ENCODE results near the gene SORBS1.

- TF ChIP-seq CTCF (IDR thresholded peaks at IDR 0.05): no peak
- no peak for TF ChIP-seq POLR2A (IDR thresholded peaks at IDR 0.05)
Observed at GRCh38 chr10:95341716-95342130, 219.4 kb downstream of the SORBS1 start.
